Hematopoietic multipotent progenitor cell treated with erythropoietin and hydrocortisone succinate and interleukin-3 and kit ligand, for 15 days (in vitro differentiated cells): ENCODE data around the gene BSN.
"Not testable (repeated sequence)": the region's sequence is repeated elsewhere in the genome, so short reads cannot be mapped to it uniquely, and the experiment has no call there.

Experiments
- DNase-seq: peaks from one replicate; pipeline ENCODE4 v3.0.0-alpha.2; 2015; ENCODE audit warnings: low spot score

Gene BSN

GRCh38 chr3:49695350-49696015 is 141.2 kb downstream of the BSN start:
- not testable (repeated sequence) for DNase-seq

GRCh38 chr3:49699281-49699979 is 145.2 kb downstream of the BSN start:
- DNase-seq: peak; percentile 39

- no peak for DNase-seq
Measured at GRCh38 chr3:49700014-49700413, 145.7 kb downstream of the BSN start.

GRCh38 chr3:49700453-49701128 is 146.3 kb downstream of the BSN start:
- no peak for DNase-seq

- no peak for DNase-seq
Measured at GRCh38 chr3:49701388-49702077, 147.3 kb downstream of the BSN start.

GRCh38 chr3:49702672-49703071 is 148.4 kb downstream of the BSN start:
- DNase-seq: no peak

GRCh38 chr3:49703443-49703927 is 149.2 kb downstream of the BSN start:
- peak; percentile 78 for DNase-seq

GRCh38 chr3:49703956-49704355 is 149.7 kb downstream of the BSN start:
- DNase-seq: no peak

DNA sequence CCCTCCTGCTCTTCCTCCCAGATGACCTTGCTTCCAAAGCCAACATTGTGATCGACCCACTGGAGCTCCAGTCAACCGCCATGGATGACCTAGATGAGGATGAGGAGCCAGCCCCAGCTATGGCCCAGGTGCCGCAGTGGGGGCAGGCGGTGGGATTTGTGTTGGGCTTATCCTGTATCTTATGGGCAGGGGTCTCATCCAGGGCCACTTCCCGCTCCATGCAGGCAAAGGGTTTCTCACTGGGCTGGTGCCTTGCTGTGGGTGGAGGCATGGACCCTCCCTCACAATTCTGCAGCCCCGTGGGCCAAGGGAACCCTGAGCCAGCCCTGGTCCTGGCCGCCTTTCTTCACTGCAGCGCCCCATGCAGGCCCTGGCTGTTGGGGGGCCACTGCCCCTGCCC is 150.4 kb downstream of the BSN start:
- no peak for DNase-seq

DNA sequence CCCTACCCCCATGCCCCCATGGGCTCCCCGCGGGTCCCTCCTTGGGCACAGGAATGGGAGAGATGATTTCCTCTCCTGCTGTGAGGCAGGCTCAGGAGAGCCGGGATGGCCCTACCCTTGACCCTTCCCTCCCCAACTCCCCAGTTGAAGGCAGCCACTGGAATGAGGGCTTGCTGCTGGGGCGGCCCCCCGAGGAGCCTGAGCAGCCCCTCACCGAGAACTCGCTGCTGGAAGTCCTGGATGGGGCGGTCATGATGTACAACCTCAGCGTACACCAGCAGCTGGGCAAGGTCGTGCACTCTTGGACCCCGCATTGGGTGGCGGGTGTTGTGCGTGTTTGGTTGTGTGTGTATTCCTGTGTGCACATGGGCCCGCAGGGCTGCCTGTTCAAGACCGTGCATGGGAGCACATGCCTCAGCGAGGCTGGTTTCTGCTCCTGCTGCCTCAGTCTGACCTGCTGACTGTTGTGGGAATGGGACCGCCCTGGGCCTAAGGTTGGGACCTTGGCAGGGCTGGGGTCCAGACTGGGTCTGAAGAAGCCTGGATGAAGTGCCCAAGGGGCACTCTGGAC is 151.2 kb downstream of the BSN start:
- no peak for DNase-seq

GRCh38 chr3:49706456-49707112 is 152.3 kb downstream of the BSN start:
- DNase-seq: no peak

- DNase-seq: no peak
Measured at GRCh38 chr3:49707113-49707480, 152.8 kb downstream of the BSN start.

DNA sequence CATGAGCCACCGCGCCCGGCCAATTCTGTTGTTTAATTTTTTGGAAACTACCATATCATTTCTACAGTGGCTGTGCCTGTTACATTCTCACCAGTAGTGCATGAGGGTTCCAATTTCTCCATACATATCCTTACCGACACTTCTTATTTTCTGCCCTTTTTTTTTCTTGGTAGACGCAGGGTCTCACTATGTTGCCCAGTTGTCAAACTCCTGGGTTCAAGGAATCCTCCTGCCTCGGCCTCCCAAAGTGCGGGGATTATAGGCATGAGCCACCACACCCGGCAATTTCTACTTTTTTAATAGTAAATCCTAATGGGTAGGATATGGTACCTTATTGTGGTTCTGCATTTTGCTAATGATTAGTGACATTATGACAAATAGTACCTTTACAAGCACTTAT is 155.6 kb downstream of the BSN start:
- no peak for DNase-seq

GRCh38 chr3:49711489-49711888 is 157.2 kb downstream of the BSN start:
- DNase-seq: no peak

- DNase-seq: no peak
Measured at GRCh38 chr3:49712166-49712565, 157.9 kb downstream of the BSN start.

DNA sequence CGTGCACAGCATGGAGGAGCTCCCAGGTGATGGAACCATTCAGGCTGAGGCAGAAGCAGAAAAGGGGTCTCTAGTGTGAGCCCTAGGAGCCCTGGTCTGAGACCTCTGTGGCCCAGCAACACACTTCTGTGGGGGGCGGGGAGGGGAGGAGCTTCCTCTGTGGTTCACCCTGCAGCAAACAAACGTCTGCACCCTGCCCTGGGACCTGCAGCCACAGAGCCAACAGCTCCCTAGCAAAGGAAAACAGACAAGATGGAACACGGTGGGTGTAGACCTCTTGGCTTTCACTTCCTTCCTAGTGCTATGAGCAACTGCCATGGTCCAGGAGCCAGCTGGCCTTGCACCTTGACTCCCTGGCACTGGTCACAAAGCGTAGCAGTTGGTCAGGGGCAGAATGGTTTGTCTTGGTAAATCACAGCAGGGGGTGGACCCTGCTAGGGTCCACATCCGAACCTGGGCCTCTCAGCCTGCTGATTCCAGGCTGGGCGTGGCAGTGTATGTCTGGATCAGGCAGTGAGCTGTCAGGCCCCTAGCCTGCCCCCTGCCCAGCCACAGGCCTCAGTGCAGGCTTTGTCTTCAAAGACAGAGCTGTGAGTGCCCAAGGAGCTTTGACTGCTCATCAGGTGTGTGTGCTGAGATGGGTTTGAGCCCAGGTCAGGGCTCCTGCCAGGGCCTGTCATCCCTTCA is 158.5 kb downstream of the BSN start:
- no peak for DNase-seq

DNA sequence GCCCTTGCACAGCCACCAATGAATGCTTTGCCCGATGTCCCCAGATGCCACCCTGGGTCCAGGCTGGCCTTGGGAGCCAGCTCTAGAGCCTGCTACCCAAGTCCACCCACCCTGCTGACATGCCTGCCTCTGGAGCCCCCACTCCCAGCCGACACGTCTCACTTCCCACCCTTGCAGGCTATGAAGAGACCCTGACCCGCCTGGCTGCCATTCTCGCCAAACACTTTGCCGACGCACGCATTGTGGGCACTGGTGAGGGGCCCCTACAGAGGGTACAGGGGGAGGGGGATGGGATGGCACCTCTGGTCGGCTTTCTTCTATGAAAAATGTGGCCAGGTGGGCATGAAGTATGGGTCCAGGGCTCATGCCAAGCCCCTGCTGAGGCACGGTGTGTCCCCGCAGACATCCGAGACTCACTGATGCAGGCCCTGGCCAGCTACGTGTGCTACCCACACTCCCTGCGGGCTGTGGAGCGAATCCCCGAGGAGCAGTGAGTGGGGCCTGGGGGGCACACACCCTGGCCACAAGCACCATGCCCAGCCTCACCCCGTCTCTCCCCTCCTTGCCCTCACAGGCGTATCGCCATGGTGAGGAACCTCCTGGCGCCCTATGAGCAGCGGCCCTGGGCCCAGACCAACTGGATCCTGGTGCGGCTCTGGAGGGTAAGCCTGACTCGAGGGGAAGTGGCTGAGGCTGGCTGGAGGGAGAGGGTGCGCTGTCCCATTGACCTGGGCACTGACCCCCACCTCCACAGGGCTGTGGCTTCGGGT is 159.2 kb downstream of the BSN start:
- DNase-seq: no peak

DNA sequence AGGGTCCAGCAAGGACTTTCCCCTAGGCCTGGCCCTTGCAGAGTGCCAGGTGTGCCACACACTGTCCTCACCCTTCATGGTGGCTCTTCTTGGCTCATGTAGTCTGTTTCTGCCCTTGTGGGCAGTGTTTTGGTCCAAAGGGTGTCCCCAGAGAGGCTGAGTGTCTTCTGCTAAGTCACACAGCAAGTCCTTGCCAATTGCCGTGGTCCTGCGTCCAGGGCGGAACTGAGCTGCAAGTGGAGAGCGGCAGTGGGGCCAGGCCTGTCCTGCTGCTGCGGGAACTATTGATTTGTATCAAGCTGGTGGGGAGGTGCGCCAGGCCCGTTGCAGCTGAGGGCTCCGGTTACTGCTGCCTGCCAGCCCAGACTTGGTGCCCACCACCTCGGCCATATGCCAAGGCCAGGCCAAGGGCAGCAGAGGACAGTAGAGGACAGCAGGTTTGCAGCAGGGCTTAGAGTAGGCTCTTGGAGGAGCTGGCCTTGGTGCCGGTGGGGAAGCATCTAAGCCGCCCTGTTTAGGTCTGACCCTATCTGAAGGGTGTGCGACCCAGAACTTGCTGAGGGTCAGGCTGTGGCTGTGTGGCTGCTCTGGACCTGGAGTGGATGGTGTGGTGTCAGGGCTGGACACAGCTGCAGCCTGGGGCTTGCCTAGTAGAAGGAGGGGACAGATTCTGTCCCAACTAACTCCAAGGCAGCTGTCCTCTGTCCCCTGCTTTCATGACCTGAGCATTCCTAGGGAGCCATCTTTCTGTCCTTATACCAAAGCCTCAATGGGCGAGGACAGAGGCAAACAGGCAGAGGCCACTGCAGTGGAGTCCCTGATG is 160.7 kb downstream of the BSN start:
- no peak for DNase-seq

DNA sequence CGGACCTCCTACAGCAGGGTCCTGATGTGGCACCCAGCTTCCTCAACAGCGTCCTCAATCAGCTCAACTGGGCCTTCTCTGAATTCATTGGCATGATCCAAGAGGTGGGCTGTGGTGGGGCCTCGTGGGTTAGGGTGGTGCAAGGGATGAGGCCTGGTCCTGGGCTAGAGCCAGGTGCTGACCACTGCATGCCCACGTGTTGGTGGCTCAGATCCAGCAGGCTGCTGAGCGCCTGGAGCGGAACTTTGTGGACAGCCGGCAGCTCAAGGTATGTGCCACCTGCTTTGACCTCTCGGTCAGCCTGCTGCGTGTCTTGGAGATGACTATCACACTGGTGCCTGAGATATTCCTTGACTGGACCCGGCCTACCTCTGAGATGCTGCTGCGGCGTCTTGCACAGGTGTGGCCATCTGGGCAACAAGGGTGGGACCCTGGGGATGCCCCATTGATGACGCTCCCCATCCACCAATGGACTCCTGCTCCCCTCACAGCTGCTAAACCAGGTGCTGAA is 161.4 kb downstream of the BSN start:
- no peak for DNase-seq
